ENCODE results near the gene CFTR.

GRCh38 chr7:117610396-117610795 lies 130.6 kb downstream of the CFTR start:
- TF ChIP-seq CTCF (IDR thresholded peaks at IDR 0.05) (no peak), POLR2A (IDR thresholded peaks at IDR 0.05) (no peak)

Measured in body of pancreas (tissue), 4 donors.